VCaP (cell line): Measurements from ENCODE around the gene SALL3.

ENCODE experiments used
- H3K27ac ChIP-seq: fragments of 450-650 bp; 2 replicates; pipeline ENCODE4 v1.5.1; 2017
- CTCF ChIP-seq: fragments of 450-650 bp; conservative IDR thresholded peaks from 2 replicates; pipeline ENCODE4 v1.5.1; 2017; ENCODE audit warnings: mild to moderate bottlenecking, moderate library complexity

The SALL3 gene

GRCh38 chr18:78992041-78993011 lies 12.7 kb downstream of the SALL3 start:
- no peak for TF ChIP-seq CTCF
- no peak overlapping the region for H3K27ac ChIP-seq

GRCh38 chr18:78993014-78993926 lies 13.7 kb downstream of the SALL3 start:
- no peak for TF ChIP-seq CTCF
- H3K27ac ChIP-seq = no peak overlapping the region

- H3K27ac ChIP-seq = no peak overlapping the region
- TF ChIP-seq CTCF = no peak
Measured at GRCh38 chr18:78994000-78994399, 14.4 kb downstream of the SALL3 start.

- no peak for TF ChIP-seq CTCF
- H3K27ac ChIP-seq = no peak overlapping the region
Measured at GRCh38 chr18:78994531-78994930, 14.9 kb downstream of the SALL3 start.

- H3K27ac ChIP-seq = no peak overlapping the region
- TF ChIP-seq CTCF = no peak
Measured at GRCh38 chr18:78994977-78995582, 15.5 kb downstream of the SALL3 start.

GRCh38 chr18:78995740-78996395 lies 16.2 kb downstream of the SALL3 start:
- TF ChIP-seq CTCF = no peak
- no peak overlapping the region for H3K27ac ChIP-seq
